ENCODE data around the gene CD300A.

DNA sequence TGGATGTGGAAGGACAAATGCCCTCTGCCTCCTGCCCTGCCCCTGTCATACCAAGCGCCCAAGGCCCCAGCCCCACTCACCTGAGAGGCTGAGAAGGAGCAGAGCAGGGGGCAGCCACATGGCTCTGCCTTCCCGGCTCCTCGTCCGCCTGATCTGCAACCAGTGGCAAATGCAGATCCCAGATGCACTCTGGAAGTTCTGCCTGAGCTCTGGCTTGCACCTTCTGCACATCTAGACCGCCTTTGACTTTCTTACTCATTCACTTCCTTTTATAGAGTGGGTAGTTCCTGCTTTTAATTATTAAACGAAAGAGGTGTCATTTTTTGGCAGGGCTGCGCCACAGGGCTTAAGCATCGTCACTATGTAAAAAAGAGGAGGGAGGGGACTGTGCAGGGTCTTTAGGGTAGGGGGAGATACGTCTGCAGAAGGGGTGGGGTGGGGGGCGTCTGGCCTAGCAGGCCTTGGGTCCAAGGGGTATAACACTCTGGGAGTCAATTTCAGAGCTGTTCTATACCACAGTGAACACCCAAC, 64.9 kb downstream of the CD300A start, which contains the start of gene CD300LB:
- TF ChIP-seq POLR2AphosphoS5 (IDR thresholded peaks at IDR 0.05; ENCODE audit: low read depth, low read length) (no peak), POLR2A (IDR thresholded peaks at IDR 0.05; ENCODE audit: borderline replicate concordance, extremely low read depth, insufficient read depth, insufficient read length) (no peak), RAD21 (IDR thresholded peaks at IDR 0.05; ENCODE audit: low read depth) (no peak), EZH2 (IDR thresholded peaks at IDR 0.05) (no peak), SIN3A (IDR thresholded peaks at IDR 0.05; ENCODE audit: low read depth) (no peak), ZFX (IDR thresholded peaks at IDR 0.05) (no peak), SRF (IDR thresholded peaks at IDR 0.05; ENCODE audit: low read depth) (no peak), JUND (IDR thresholded peaks at IDR 0.05) (no peak), EZH2phosphoT487 (IDR thresholded peaks at IDR 0.05; ENCODE audit: borderline replicate concordance) (no peak), CEBPB (IDR thresholded peaks at IDR 0.05; ENCODE audit: low read depth) (no peak)
- TF ChIP-seq, protein P1, sequence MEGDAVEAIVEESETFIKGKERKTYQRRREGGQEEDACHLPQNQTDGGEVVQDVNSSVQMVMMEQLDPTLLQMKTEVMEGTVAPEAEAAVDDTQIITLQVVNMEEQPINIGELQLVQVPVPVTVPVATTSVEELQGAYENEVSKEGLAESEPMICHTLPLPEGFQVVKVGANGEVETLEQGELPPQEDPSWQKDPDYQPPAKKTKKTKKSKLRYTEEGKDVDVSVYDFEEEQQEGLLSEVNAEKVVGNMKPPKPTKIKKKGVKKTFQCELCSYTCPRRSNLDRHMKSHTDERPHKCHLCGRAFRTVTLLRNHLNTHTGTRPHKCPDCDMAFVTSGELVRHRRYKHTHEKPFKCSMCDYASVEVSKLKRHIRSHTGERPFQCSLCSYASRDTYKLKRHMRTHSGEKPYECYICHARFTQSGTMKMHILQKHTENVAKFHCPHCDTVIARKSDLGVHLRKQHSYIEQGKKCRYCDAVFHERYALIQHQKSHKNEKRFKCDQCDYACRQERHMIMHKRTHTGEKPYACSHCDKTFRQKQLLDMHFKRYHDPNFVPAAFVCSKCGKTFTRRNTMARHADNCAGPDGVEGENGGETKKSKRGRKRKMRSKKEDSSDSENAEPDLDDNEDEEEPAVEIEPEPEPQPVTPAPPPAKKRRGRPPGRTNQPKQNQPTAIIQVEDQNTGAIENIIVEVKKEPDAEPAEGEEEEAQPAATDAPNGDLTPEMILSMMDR (IDR thresholded peaks at IDR 0.05 in 2 of 3, conservative IDR thresholded peaks at IDR 0.05 in 1 of 3; ENCODE audit: borderline replicate concordance in 1 of 3, insufficient read depth in 1 of 3, low read depth in 2 of 3, low read length in 2 of 3): no peak
- TF ChIP-seq, protein P2, sequence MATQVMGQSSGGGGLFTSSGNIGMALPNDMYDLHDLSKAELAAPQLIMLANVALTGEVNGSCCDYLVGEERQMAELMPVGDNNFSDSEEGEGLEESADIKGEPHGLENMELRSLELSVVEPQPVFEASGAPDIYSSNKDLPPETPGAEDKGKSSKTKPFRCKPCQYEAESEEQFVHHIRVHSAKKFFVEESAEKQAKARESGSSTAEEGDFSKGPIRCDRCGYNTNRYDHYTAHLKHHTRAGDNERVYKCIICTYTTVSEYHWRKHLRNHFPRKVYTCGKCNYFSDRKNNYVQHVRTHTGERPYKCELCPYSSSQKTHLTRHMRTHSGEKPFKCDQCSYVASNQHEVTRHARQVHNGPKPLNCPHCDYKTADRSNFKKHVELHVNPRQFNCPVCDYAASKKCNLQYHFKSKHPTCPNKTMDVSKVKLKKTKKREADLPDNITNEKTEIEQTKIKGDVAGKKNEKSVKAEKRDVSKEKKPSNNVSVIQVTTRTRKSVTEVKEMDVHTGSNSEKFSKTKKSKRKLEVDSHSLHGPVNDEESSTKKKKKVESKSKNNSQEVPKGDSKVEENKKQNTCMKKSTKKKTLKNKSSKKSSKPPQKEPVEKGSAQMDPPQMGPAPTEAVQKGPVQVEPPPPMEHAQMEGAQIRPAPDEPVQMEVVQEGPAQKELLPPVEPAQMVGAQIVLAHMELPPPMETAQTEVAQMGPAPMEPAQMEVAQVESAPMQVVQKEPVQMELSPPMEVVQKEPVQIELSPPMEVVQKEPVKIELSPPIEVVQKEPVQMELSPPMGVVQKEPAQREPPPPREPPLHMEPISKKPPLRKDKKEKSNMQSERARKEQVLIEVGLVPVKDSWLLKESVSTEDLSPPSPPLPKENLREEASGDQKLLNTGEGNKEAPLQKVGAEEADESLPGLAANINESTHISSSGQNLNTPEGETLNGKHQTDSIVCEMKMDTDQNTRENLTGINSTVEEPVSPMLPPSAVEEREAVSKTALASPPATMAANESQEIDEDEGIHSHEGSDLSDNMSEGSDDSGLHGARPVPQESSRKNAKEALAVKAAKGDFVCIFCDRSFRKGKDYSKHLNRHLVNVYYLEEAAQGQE (IDR thresholded peaks at IDR 0.05; ENCODE audit: low read depth): no peak
- TF ChIP-seq, protein P3, sequence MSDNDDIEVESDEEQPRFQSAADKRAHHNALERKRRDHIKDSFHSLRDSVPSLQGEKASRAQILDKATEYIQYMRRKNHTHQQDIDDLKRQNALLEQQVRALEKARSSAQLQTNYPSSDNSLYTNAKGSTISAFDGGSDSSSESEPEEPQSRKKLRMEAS (IDR thresholded peaks at IDR 0.05): no peak
- TF ChIP-seq, protein P4, sequence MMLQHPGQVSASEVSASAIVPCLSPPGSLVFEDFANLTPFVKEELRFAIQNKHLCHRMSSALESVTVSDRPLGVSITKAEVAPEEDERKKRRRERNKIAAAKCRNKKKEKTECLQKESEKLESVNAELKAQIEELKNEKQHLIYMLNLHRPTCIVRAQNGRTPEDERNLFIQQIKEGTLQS (IDR thresholded peaks at IDR 0.05): no peak
